Neural cell (in vitro differentiated cells): ENCODE results near the gene NOS1AP. TPM values are rescaled to one million over a fixed set of nuclear protein-coding genes. Genes with fewer than 3 reads are reported as not detected.

Experiments used
- H2AFZ ChIP-seq: fragments of 200-600, 300-800 bp; sonication (generic), shearing (Covaris generic); 2 replicates; pipeline ENCODE4 v1.6.0; 2014; ENCODE audit warnings: low read depth, mild to moderate bottlenecking, antibody characterized with exemption, low read length, moderate library complexity
- H3F3A ChIP-seq: fragments of 200-600 bp; shearing (Covaris generic); 2 replicates; pipeline ENCODE4 v1.6.1; 2016; ENCODE audit warnings: mild to moderate bottlenecking, moderate library complexity, mixed read lengths, antibody characterized with exemption, low read length; ENCODE audit not compliant: insufficient read depth, poor library complexity, severe bottlenecking
- H3K27ac ChIP-seq: fragments of 200-600, 300-800 bp; sonication (generic), shearing (Covaris generic); 2 replicates; pipeline ENCODE4 v1.5.1; 2014; ENCODE audit warnings: mild to moderate bottlenecking, low read length, moderate library complexity
- H3K27me3 ChIP-seq: fragments of 300-800, 200-600 bp; sonication (generic), shearing (Covaris generic); 2 replicates; pipeline ENCODE4 v1.6.0; 2014; ENCODE audit warnings: mild to moderate bottlenecking, low read depth, low read length, moderate library complexity; ENCODE audit not compliant: insufficient read depth
- H3K36me3 ChIP-seq: fragments of 300-800, 200-600 bp; sonication (generic), shearing (Covaris generic); 2 replicates; pipeline ENCODE4 v1.5.1; 2014; ENCODE audit warnings: mild to moderate bottlenecking, antibody characterized with exemption, low read length, moderate library complexity; ENCODE audit not compliant: insufficient read depth
- H3K4me2 ChIP-seq: fragments of 300-800, 200-600 bp; sonication (generic), shearing (Covaris generic); 2 replicates; pipeline ENCODE4 v1.6.0; 2014; ENCODE audit warnings: mild to moderate bottlenecking, low read length
- H3K4me3 ChIP-seq: fragments of 300-800, 200-600 bp; sonication (generic), shearing (Covaris generic); 2 replicates; pipeline ENCODE4 v1.5.1; 2014; ENCODE audit warnings: mild to moderate bottlenecking, low read length, moderate library complexity
- H3K79me2 ChIP-seq: fragments of 200-600 bp; shearing (Covaris generic); replicated peaks from 2 replicates; pipeline ENCODE4 v1.6.0; 2014; ENCODE audit warnings: mild to moderate bottlenecking, low read length, moderate library complexity; ENCODE audit not compliant: insufficient read depth
- H3K9ac ChIP-seq: fragments of 300-800, 200-600 bp; sonication (generic), shearing (Covaris generic); 2 replicates; pipeline ENCODE4 v1.6.1; 2016; ENCODE audit warnings: mild to moderate bottlenecking, low read length, mixed read lengths
- H3K9me2 ChIP-seq: fragments of 200-600 bp; shearing (Covaris generic); 2 replicates; pipeline ENCODE4 v1.6.1; 2016; ENCODE audit warnings: mild to moderate bottlenecking, low read length, mixed read lengths; ENCODE audit not compliant: insufficient read depth
- H3K9me3 ChIP-seq: fragments of 200-600, 300-800 bp; sonication (generic), shearing (Covaris generic); 2 replicates; pipeline ENCODE4 v1.6.1; 2016; ENCODE audit warnings: mild to moderate bottlenecking, mixed run types, low read length, moderate library complexity, mixed read lengths
- H4K20me1 ChIP-seq: fragments of 200-600 bp; shearing (Covaris generic); 2 replicates; pipeline ENCODE4 v1.6.1; 2016; ENCODE audit warnings: mild to moderate bottlenecking, mixed run types; ENCODE audit not compliant: insufficient read depth
- EP300 ChIP-seq: fragments of 450-650 bp; conservative IDR thresholded peaks from 2 replicates; pipeline ENCODE4 v1.6.1; 2014; ENCODE audit warnings: antibody characterized with exemption, mild to moderate bottlenecking, moderate library complexity; ENCODE audit not compliant: poor library complexity, severe bottlenecking
- EZH2 ChIP-seq: fragments of 200-600, 300-800 bp; shearing (Covaris generic), sonication (generic); IDR thresholded peaks from 2 replicates; pipeline ENCODE4 v1.6.1; 2014; ENCODE audit warnings: antibody characterized with exemption, low read length, borderline replicate concordance, mild to moderate bottlenecking; ENCODE audit not compliant: insufficient read depth, poor library complexity, severe bottlenecking
- MXI1 ChIP-seq: fragments of 450-650 bp; conservative IDR thresholded peaks from 2 replicates; pipeline ENCODE4 v1.6.1; 2014; ENCODE audit warnings: antibody characterized with exemption, mild to moderate bottlenecking; ENCODE audit not compliant: poor library complexity, severe bottlenecking
- POLR2AphosphoS5 ChIP-seq: IDR thresholded peaks from 2 replicates; pipeline ENCODE4 v1.6.1; 2012
- RAD21 ChIP-seq: fragments of 450-650 bp; conservative IDR thresholded peaks from 2 replicates; pipeline ENCODE4 v1.6.1; 2014; ENCODE audit warnings: antibody characterized with exemption, mild to moderate bottlenecking, moderate library complexity
- SMC3 ChIP-seq: fragments of 450-650 bp; conservative IDR thresholded peaks from 2 replicates; pipeline ENCODE4 v1.6.1; 2014; ENCODE audit warnings: antibody characterized with exemption, mild to moderate bottlenecking, moderate library complexity; ENCODE audit not compliant: poor library complexity
- TAF1 ChIP-seq: IDR thresholded peaks from 2 replicates; pipeline ENCODE4 v1.6.1; 2012; ENCODE audit warnings: low read depth
- polyA plus RNA-seq: library from polyadenylated mRNA; depleted of rRNA; stranded (reverse); fragments of >200 nt; gene quantifications from 2 replicates; pipeline ENCODE4 v1.2.3, GENCODE V29; 2014
- TF ChIP-seq, protein P1 (sequence below): fragments of 450-650 bp; IDR thresholded peaks from 2 replicates; pipeline ENCODE4 v1.5.1; 2014; ENCODE audit warnings: antibody characterized with exemption, mild to moderate bottlenecking, moderate library complexity; ENCODE audit not compliant: poor library complexity, severe bottlenecking
- TF ChIP-seq, protein P2 (sequence below): IDR thresholded peaks from 2 replicates; pipeline ENCODE4 v1.6.1; 2012; ENCODE audit warnings: borderline replicate concordance

NOS1AP gene
- polyA plus RNA-seq, 1 donor from 2014 or later: 5.3 TPM

- Histone ChIP-seq H3K36me3 (no peaks in the 10 kb centered on the region), H3K4me2 (no peak overlapping the region), H3K9ac (no peak overlapping the region), H2AFZ (no peak overlapping the region), H3K4me3 (no peak overlapping the region), H3F3A (no peaks in the 10 kb centered on the region), H3K27ac (no peak overlapping the region), H3K9me3 (no peaks in the 10 kb centered on the region), H4K20me1 (no peaks in the 10 kb centered on the region), H3K79me2 (peaks cover 3% of the 10 kb centered on the region), H3K9me2 (no peaks in the 10 kb centered on the region), H3K27me3 (no peaks in the 10 kb centered on the region)
- TF ChIP-seq TAF1: no peak
- TF ChIP-seq, protein P1, sequence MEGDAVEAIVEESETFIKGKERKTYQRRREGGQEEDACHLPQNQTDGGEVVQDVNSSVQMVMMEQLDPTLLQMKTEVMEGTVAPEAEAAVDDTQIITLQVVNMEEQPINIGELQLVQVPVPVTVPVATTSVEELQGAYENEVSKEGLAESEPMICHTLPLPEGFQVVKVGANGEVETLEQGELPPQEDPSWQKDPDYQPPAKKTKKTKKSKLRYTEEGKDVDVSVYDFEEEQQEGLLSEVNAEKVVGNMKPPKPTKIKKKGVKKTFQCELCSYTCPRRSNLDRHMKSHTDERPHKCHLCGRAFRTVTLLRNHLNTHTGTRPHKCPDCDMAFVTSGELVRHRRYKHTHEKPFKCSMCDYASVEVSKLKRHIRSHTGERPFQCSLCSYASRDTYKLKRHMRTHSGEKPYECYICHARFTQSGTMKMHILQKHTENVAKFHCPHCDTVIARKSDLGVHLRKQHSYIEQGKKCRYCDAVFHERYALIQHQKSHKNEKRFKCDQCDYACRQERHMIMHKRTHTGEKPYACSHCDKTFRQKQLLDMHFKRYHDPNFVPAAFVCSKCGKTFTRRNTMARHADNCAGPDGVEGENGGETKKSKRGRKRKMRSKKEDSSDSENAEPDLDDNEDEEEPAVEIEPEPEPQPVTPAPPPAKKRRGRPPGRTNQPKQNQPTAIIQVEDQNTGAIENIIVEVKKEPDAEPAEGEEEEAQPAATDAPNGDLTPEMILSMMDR: no peak
- TF ChIP-seq MXI1: no peak
- no peak for TF ChIP-seq EP300
- TF ChIP-seq RAD21: no peak
- TF ChIP-seq POLR2AphosphoS5: no peak
- no peak for TF ChIP-seq EZH2
- TF ChIP-seq, protein P2, sequence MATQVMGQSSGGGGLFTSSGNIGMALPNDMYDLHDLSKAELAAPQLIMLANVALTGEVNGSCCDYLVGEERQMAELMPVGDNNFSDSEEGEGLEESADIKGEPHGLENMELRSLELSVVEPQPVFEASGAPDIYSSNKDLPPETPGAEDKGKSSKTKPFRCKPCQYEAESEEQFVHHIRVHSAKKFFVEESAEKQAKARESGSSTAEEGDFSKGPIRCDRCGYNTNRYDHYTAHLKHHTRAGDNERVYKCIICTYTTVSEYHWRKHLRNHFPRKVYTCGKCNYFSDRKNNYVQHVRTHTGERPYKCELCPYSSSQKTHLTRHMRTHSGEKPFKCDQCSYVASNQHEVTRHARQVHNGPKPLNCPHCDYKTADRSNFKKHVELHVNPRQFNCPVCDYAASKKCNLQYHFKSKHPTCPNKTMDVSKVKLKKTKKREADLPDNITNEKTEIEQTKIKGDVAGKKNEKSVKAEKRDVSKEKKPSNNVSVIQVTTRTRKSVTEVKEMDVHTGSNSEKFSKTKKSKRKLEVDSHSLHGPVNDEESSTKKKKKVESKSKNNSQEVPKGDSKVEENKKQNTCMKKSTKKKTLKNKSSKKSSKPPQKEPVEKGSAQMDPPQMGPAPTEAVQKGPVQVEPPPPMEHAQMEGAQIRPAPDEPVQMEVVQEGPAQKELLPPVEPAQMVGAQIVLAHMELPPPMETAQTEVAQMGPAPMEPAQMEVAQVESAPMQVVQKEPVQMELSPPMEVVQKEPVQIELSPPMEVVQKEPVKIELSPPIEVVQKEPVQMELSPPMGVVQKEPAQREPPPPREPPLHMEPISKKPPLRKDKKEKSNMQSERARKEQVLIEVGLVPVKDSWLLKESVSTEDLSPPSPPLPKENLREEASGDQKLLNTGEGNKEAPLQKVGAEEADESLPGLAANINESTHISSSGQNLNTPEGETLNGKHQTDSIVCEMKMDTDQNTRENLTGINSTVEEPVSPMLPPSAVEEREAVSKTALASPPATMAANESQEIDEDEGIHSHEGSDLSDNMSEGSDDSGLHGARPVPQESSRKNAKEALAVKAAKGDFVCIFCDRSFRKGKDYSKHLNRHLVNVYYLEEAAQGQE: no peak
- no peak for TF ChIP-seq SMC3
Measured at GRCh38 chr1:162233066-162233465, 163.6 kb downstream of the NOS1AP start.

DNA sequence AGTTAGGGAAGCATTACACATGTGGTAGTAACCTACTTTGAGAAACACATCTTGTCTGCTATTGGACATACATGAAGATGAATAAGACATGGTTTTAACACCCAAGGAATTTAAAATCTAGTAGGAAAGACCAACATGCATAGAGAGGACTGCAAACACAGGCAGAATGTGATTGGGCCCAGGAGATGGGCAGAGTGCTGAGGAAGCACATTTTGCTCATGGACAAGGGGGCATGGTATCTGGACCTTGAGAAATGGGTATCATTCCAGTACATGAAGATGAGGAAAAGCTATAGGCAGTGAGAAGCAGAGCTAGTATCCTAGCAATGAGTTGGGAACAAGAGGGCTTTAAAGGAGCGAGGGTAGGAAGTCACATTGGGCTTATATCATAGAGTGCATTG, 164.4 kb downstream of the NOS1AP start:
- peaks cover 8% of the 10 kb centered on the region for H3K79me2 ChIP-seq
- H3K27me3 ChIP-seq: no peaks in the 10 kb centered on the region
- H3K36me3 ChIP-seq: no peaks in the 10 kb centered on the region
- H2AFZ ChIP-seq: no peak overlapping the region
- TF ChIP-seq POLR2AphosphoS5: no peak
- TF ChIP-seq, protein P1: no peak
- no peak overlapping the region for H3K27ac ChIP-seq
- no peak overlapping the region for H3K4me3 ChIP-seq
- H3F3A ChIP-seq: no peaks in the 10 kb centered on the region
- H3K9me3 ChIP-seq: no peaks in the 10 kb centered on the region
- H3K9ac ChIP-seq: no peak overlapping the region
- H3K4me2 ChIP-seq: no peak overlapping the region
- H4K20me1 ChIP-seq: no peaks in the 10 kb centered on the region
- no peaks in the 10 kb centered on the region for H3K9me2 ChIP-seq
